Neuronal stem cell (in vitro differentiated cells): Measurements from ENCODE around the gene SMARCC2.

Experiments
- DNase-seq: peaks from one replicate; pipeline ENCODE4 v3.0.0-alpha.2; 2013; ENCODE audit warnings: low spot score
- H2AFZ ChIP-seq: one replicate; pipeline ENCODE4 v1.6.1; 2013; ENCODE audit warnings: mild to moderate bottlenecking, low read length, inconsistent platforms
- H2AK5ac ChIP-seq: 2 replicates; pipeline ENCODE4 v1.6.1; 2013; ENCODE audit warnings: low read depth, mild to moderate bottlenecking, inconsistent platforms, low read length, moderate library complexity, mixed read lengths
- H2BK120ac ChIP-seq: 2 replicates; pipeline ENCODE4 v1.6.1; 2013; ENCODE audit warnings: low read depth, mild to moderate bottlenecking, inconsistent platforms, low read length, moderate library complexity, mixed read lengths
- H2BK12ac ChIP-seq: one replicate; pipeline ENCODE4 v1.6.1; 2013; ENCODE audit warnings: low read length, inconsistent platforms
- H2BK15ac ChIP-seq: 2 replicates; pipeline ENCODE4 v1.6.1; 2013; ENCODE audit warnings: mild to moderate bottlenecking, low read length, inconsistent platforms, mixed read lengths
- H2BK5ac ChIP-seq: one replicate; pipeline ENCODE4 v1.6.1; 2013; ENCODE audit warnings: inconsistent platforms, mild to moderate bottlenecking, low read length, moderate library complexity
- H3K14ac ChIP-seq: one replicate; pipeline ENCODE4 v1.6.1; 2013; ENCODE audit warnings: low read length, inconsistent platforms
- H3K18ac ChIP-seq: 2 replicates; pipeline ENCODE4 v1.6.1; 2013; ENCODE audit warnings: low read length, inconsistent platforms
- H3K23ac ChIP-seq: 2 replicates; pipeline ENCODE4 v1.6.1; 2013; ENCODE audit warnings: low read depth, mild to moderate bottlenecking, mixed read lengths, low read length, inconsistent platforms; ENCODE audit not compliant: poor library complexity
- H3K27ac ChIP-seq: replicated peaks from 3 replicates; pipeline ENCODE4 v1.5.1; 2013; ENCODE audit warnings: low read length, inconsistent platforms
- H3K27me3 ChIP-seq, 3 experiments: 2 replicates each; pipeline ENCODE4 v1.6.1; 2013; ENCODE audit warnings: low read length in 3 of 3, mild to moderate bottlenecking in 2 of 3, inconsistent platforms in 1 of 3, low read depth in 1 of 3, mixed read lengths in 1 of 3, moderate library complexity in 1 of 3; ENCODE audit not compliant: control insufficient read depth in 3 of 3, insufficient read depth in 3 of 3
- H3K36me3 ChIP-seq, 2 donors: replicated peaks in 1 of 2; 2 replicates each; pipeline ENCODE4 v1.6.1; 2013; ENCODE audit warnings: low read length in 2 of 2; ENCODE audit not compliant: control insufficient read depth in 2 of 2, insufficient read depth in 2 of 2
- H3K4ac ChIP-seq: 2 replicates; pipeline ENCODE4 v1.6.1; 2013; ENCODE audit warnings: inconsistent platforms, mild to moderate bottlenecking, low read length, moderate library complexity
- H3K4me1 ChIP-seq, 2 donors: 1 replicate in 1 of 2; 2 replicates in 1 of 2; pipeline ENCODE4 v1.6.1; 2013; ENCODE audit warnings: low read length in 2 of 2, low read depth in 1 of 2; ENCODE audit not compliant: control insufficient read depth in 2 of 2, insufficient read depth in 1 of 2
- H3K4me2 ChIP-seq: one replicate; pipeline ENCODE4 v1.6.1; 2013; ENCODE audit warnings: mild to moderate bottlenecking, low read length, inconsistent platforms; ENCODE audit not compliant: insufficient read depth, poor library complexity, severe bottlenecking
- H3K4me3 ChIP-seq, 2 donors: 2 replicates each; pipeline ENCODE4 v1.5.1; 2013; ENCODE audit warnings: low read length in 2 of 2, mild to moderate bottlenecking in 2 of 2, inconsistent platforms in 1 of 2, moderate library complexity in 1 of 2
- H3K79me1 ChIP-seq: one replicate; pipeline ENCODE4 v1.6.1; 2013; ENCODE audit warnings: low read depth, mild to moderate bottlenecking, inconsistent platforms, low read length, moderate library complexity
- H3K9ac ChIP-seq: one replicate; pipeline ENCODE4 v1.6.1; 2013; ENCODE audit warnings: mild to moderate bottlenecking, low read depth, low read length, inconsistent platforms; ENCODE audit not compliant: poor library complexity
- H3K9me3 ChIP-seq, 2 donors: replicated peaks in 1 of 2; 2 replicates each; pipeline versions ENCODE3 to v1.6.1; 2013; ENCODE audit warnings: low read length in 2 of 2, mild to moderate bottlenecking in 2 of 2, inconsistent platforms in 1 of 2, low read depth in 1 of 2, mixed read lengths in 1 of 2, moderate library complexity in 1 of 2; ENCODE audit not compliant: control insufficient read depth in 2 of 2, insufficient read depth in 1 of 2
- H4K8ac ChIP-seq: one replicate; pipeline ENCODE4 v1.6.1; 2013; ENCODE audit warnings: low read depth, mild to moderate bottlenecking, inconsistent platforms, low read length, moderate library complexity
- H4K91ac ChIP-seq: one replicate; pipeline ENCODE4 v1.6.1; 2013; ENCODE audit warnings: low read length, low read depth, mild to moderate bottlenecking, inconsistent platforms; ENCODE audit not compliant: poor library complexity
- WGBS, 2 donors: extraction: QIAGEN DNeasy Blood & Tissue Kit; methylation state at CpG; one replicate each; pipeline ENCODE4 v1.1.7; 2013; ENCODE audit warnings: missing lambda C conversion rate in 2 of 2, mixed read lengths in 1 of 2; ENCODE audit not compliant: insufficient read length in 2 of 2, insufficient replicate concordance in 1 of 2; ENCODE audit errors: extremely low coverage in 2 of 2; 5-methylcytosine and 5-hydroxymethylcytosine counted together

The SMARCC2 gene

GRCh38 chr12:56119361-56119796, 69.9 kb downstream of the SMARCC2 start:
- peak; percentile 72 for DNase-seq
- no peaks in the 10 kb centered on the region for H3K79me1 ChIP-seq
- peaks cover 0 to 7% of the 10 kb centered on the region in 2 donors for H3K9me3 ChIP-seq
- H3K18ac ChIP-seq, result no peak overlapping the region
- H3K36me3 ChIP-seq, result peaks cover 19 to 42% of the 10 kb centered on the region in 2 donors
- no peaks in the 10 kb centered on the region for H3K27me3 ChIP-seq
- H2BK120ac ChIP-seq, result no peak overlapping the region
- no peak overlapping the region for H3K4me2 ChIP-seq
- H3K14ac ChIP-seq, result no peak overlapping the region
- H3K9ac ChIP-seq, result no peak overlapping the region
- no peak overlapping the region for H2AK5ac ChIP-seq
- no CpG with 5 or more reads among the region's 2 CpGs for WGBS, 2 donors
- no peak overlapping the region for H3K27ac ChIP-seq
- no peak overlapping the region for H4K8ac ChIP-seq
- H3K4me3 ChIP-seq, result peak overlapping the region in 1 of 2 donors; percentile 75
- H4K91ac ChIP-seq, result no peak overlapping the region
- no peak overlapping the region for H3K23ac ChIP-seq
- no peak overlapping the region for H2BK12ac ChIP-seq
- H2AFZ ChIP-seq, result no peak overlapping the region
- H2BK5ac ChIP-seq, result no peak overlapping the region
- H3K4ac ChIP-seq, result no peak overlapping the region
- H3K4me1 ChIP-seq, result peaks cover 6 to 16% of the 10 kb centered on the region in 2 donors
- no peak overlapping the region for H2BK15ac ChIP-seq

DNA sequence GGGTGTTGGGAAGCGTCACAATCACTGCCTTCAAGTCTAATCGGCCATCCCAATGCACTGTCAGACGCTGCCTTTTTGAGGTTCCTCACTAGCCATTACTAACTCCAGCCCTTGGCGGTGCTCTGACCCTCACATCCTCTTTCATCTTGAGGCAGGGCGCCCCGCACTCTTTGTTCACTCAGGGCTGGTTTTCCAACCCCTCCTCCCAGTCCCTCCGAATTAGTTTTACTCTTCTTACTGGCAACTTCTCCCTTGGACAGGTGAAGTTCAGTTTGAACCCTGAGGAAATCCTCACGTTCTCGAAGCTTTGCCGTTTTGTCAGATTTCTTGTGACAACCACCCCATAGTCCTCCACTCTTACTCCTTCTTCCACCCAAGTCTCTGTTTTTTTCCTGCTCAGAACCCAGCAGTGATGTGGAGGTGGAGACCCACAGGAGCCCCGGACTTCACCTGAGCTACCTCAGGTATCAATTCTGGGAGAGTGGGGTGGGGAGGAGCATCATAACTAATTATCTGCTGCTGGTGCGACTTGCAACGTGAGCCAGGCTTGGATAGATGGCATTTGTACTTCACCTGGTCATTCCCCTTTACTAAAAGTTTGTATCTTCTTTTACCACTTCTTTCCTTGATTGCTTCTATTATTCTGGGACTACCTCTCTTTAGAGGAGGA, 70.5 kb downstream of the SMARCC2 start:
- Histone ChIP-seq H3K27me3 (no peaks in the 10 kb centered on the region), H2BK15ac (no peak overlapping the region), H3K14ac (no peak overlapping the region), H4K8ac (no peak overlapping the region), H2BK5ac (no peak overlapping the region), H2BK120ac (no peak overlapping the region), H4K91ac (no peak overlapping the region), H3K23ac (no peak overlapping the region), H2AK5ac (no peak overlapping the region), H3K9ac (peak overlapping the region; percentile 94), H3K36me3 (peaks cover 17 to 43% of the 10 kb centered on the region in 2 donors), H2BK12ac (no peak overlapping the region), H3K4me3 (peak overlapping the region; percentile 75 to 89), H3K4ac (no peak overlapping the region), H3K79me1 (no peaks in the 10 kb centered on the region), H3K4me2 (peak overlapping the region; percentile 79), H3K27ac (peak overlapping the region; percentile 71), H3K4me1 (peaks cover 6 to 16% of the 10 kb centered on the region in 2 donors), H3K18ac (no peak overlapping the region), H3K9me3 (peaks cover 0 to 7% of the 10 kb centered on the region in 2 donors), H2AFZ (peak overlapping the region; percentile 84)
- no peak for DNase-seq
- WGBS, 2 donors, result no CpG with 5 or more reads among the region's 13 CpGs

DNA sequence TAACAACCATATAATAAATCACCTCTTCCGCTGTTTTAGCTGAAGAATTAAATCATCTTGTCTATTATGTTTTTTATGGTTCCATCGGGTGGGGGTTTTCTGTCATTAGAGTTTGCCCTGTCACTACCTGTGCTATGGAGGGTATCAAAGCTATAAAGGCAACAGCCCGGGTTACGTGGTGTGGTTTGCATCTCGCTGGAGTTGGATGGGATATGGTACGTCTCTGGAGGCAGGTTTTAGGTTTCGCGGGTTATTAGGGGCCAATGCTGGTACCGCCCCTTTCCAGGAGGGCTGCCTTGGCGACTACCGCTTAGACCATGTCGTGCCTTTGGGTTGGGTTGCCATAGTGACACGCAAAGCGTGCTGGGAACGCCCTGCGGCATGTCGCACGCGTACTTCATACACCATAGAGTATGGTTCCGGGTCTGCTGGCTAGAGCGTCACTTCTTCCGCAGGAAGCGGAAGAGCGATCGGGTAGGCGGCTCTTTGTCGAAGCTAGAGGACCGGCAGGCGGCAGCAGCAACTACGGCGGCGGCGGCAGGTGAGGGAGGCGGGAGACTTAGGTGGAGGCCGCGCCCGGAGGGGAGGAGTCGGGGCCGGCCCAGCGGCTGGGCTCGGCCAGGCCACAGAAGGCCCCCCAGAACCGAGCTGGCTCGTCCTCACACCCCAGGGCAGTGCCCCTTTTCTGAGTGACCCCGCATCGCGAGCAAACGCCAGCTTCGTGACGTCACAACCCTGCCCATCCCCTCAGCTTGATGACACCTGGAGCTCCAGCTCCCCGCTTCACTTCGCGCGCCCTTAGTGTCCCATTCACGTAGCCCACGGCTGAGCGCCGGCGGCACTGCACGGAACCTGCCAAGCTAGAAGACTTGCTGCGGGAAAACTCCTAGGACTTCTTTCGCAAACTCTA, 71.2 kb downstream of the SMARCC2 start, which contains the start of gene ZC3H10:
Gene ZC3H10, plus strand, starts transcription at position 489 of the 910 bp plus-strand sequence. CDS start 2,297 bp downstream, outside the sequence.
- Histone ChIP-seq H3K36me3 (peaks cover 18 to 51% of the 10 kb centered on the region in 2 donors), H2AK5ac (no peak within 1 kb of the TSS), H2AFZ (peak within 1 kb of the TSS; percentile 84), H3K79me1 (no peaks in the 10 kb centered on the region), H4K91ac (no peak within 1 kb of the TSS), H3K14ac (no peak within 1 kb of the TSS), H2BK12ac (no peak within 1 kb of the TSS), H3K4ac (no peak within 1 kb of the TSS), H3K9me3 (peaks cover 0 to 7% of the 10 kb centered on the region in 2 donors), H3K23ac (peak within 1 kb of the TSS; percentile 97), H2BK15ac (no peak within 1 kb of the TSS), H3K27ac (peak within 1 kb of the TSS; percentile 71), H3K9ac (peak within 1 kb of the TSS; percentile 94), H2BK120ac (no peak within 1 kb of the TSS), H4K8ac (no peak within 1 kb of the TSS), H2BK5ac (no peak within 1 kb of the TSS), H3K18ac (peak within 1 kb of the TSS; percentile 94), H3K4me1 (peaks cover 6 to 16% of the 10 kb centered on the region in 2 donors), H3K27me3 (no peaks in the 10 kb centered on the region), H3K4me2 (peak within 1 kb of the TSS; percentile 79), H3K4me3 (peak within 1 kb of the TSS; percentile 75 to 89)
- peak; percentile 98 for DNase-seq
- no CpG with 5 or more reads among the region's 61 CpGs for WGBS, 2 donors
